Large intestine (tissue), 3 donors: ENCODE measurements around the gene GLB1L. TPM values are rescaled to one million over a fixed set of nuclear protein-coding genes. Genes with fewer than 3 reads are reported as not detected.

Experiments used
- DNase-seq, 2 donors: peaks; one replicate each; pipeline versions ENCODE4 v3.0.0 to v3.0.0-alpha.2; 2013
- H3K27ac ChIP-seq: one replicate; pipeline ENCODE4 v1.5.1; 2013; ENCODE audit warnings: low read length
- H3K27me3 ChIP-seq: 2 replicates; pipeline ENCODE4 v1.6.1; 2013; ENCODE audit warnings: low read length; ENCODE audit not compliant: control insufficient read depth, insufficient read depth
- H3K36me3 ChIP-seq: 2 replicates; pipeline ENCODE4 v1.6.1; 2013; ENCODE audit warnings: low read length; ENCODE audit not compliant: control insufficient read depth, insufficient read depth
- H3K4me1 ChIP-seq: one replicate; pipeline ENCODE4 v1.6.1; 2013; ENCODE audit warnings: low read length; ENCODE audit not compliant: control insufficient read depth, insufficient read depth
- H3K4me3 ChIP-seq: one replicate; pipeline ENCODE4 v1.5.1; 2013; ENCODE audit warnings: low read length
- H3K9me3 ChIP-seq: one replicate; pipeline ENCODE4 v1.6.1; 2013; ENCODE audit warnings: mild to moderate bottlenecking, low read depth, low read length, moderate library complexity; ENCODE audit not compliant: control insufficient read depth
- WGBS: methylation state at CpG from one replicate; pipeline ENCODE4 v1.1.5; 2013; ENCODE audit warnings: low lambda C conversion rate; ENCODE audit not compliant: insufficient coverage; 5-methylcytosine and 5-hydroxymethylcytosine counted together
- polyA plus RNA-seq: library from polyadenylated mRNA; unstranded; fragments of 120-200 nt; gene quantifications from one replicate; pipeline ENCODE4 v1.2.1, GENCODE V29; 2013

Gene GLB1L
- polyA plus RNA-seq, 1 donor = 20.9 TPM

DNA sequence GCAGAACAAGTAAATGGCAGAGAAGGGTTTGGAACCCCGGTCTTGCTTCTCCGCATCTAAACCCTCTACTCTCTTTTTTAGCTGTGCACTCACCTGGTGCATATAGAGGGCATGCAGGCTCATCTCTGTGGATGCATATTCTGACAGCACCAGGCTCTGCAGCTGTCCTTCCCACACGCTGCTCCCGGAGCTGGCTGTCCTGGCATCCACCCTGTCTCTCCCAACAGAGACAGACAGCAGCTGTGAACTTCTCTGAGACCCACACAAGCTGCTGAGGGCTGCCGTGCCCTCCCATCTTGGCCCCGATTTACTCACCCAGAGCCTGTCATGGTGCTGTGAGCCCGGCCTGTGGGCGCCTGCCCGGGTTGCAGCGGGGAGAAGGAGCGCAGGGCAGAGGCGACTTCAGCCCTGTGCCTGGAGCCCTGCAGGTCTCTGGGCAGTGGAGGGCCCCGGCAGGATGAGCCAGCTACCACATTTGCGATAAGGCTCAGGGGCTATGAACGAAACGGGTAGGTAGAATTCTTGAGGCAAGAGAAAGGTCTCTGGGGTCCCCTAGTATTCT is 23.2 kb downstream of the GLB1L start:
- DNase-seq = no peak
- WGBS = no CpG with 5 or more reads among the region's 16 CpGs
- Histone ChIP-seq H3K9me3 (no peaks in the 10 kb centered on the region), H3K36me3 (peaks cover 64% of the 10 kb centered on the region), H3K27me3 (no peaks in the 10 kb centered on the region), H3K4me1 (peaks cover 16% of the 10 kb centered on the region), H3K27ac (no peak overlapping the region), H3K4me3 (no peak overlapping the region)

DNA sequence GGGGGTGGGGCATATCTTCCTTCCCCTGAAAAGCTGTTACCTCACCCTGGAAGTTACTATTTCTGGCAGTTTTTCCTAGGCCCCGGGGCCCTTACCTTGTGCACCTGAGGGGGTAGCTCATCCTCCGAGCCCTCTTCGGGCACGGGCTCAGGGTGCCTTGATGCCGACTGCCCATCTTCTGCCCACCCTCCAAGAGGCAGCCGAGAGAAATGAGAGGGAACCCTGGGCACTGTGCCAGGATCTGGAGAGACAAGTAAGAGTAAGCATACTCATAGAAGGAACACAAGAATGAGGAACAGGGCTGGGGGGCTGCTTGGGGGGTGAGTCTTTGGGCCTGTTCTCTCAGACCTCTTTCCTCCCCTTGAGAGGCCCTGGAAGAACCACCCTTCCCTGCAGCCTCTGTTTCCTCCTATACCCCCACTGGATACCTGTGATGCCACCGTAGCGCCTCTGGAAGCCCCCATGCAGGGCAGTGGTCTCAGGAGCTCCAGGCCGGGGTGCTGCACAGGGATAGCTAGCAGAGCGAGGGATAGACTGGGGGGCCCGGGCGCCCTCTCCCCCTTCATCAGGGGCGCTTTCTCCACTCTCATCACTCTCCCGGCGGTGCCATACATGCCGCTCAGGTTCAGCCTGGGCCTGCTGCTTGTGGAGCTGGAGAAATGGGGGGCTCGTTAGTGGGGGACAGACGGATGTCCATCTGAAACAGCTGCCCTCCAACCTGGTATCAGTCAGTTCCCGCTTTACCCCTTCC is 24.4 kb downstream of the GLB1L start:
- DNase-seq = no peak
- Histone ChIP-seq H3K4me1 (peaks cover 16% of the 10 kb centered on the region), H3K9me3 (no peaks in the 10 kb centered on the region), H3K27me3 (no peaks in the 10 kb centered on the region), H3K4me3 (no peak overlapping the region), H3K27ac (no peak overlapping the region), H3K36me3 (peaks cover 65% of the 10 kb centered on the region)
- WGBS = no CpG with 5 or more reads among the region's 19 CpGs

DNA sequence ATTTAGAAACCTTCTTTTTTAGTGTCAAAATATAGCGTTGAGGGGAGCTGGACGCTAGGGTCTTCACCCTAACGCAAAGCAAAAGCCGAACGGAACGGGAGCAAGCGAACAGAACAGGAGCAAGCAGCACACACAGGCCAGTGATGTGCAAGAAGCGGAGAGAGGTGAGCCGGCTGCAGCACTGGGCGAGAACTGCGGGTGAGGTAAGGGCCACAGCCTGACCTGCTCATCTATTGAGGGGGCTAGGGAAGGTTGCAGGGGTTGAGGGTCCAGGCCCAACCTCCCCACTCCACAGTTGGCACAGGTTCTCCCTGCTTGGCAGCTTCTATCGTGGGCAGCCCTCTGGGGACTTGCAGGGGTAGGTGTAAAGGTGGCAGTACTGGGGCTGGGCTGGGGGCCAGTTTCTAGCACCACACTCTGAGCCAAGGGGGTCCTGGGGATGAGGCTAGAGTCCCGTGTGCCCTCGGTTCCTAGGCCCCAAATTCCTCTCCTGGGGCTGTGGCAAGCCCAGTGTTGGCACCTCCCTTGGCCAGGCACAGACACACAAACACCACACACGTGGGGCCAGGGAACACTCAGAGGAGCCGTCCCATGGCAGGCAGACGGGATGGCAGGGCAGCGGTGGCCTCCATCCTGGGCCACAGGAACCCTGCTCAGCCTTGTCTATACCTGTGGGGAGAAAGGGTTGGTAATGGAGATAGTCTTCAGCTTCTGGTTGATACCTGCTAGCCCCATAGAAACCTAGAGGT is 25.3 kb downstream of the GLB1L start:
- Histone ChIP-seq H3K27me3 (no peaks in the 10 kb centered on the region), H3K4me1 (peaks cover 16% of the 10 kb centered on the region), H3K4me3 (no peak overlapping the region), H3K9me3 (no peaks in the 10 kb centered on the region), H3K36me3 (peaks cover 61% of the 10 kb centered on the region), H3K27ac (no peak overlapping the region)
- no CpG with 5 or more reads among the region's 18 CpGs for WGBS
- DNase-seq = no peak

DNA sequence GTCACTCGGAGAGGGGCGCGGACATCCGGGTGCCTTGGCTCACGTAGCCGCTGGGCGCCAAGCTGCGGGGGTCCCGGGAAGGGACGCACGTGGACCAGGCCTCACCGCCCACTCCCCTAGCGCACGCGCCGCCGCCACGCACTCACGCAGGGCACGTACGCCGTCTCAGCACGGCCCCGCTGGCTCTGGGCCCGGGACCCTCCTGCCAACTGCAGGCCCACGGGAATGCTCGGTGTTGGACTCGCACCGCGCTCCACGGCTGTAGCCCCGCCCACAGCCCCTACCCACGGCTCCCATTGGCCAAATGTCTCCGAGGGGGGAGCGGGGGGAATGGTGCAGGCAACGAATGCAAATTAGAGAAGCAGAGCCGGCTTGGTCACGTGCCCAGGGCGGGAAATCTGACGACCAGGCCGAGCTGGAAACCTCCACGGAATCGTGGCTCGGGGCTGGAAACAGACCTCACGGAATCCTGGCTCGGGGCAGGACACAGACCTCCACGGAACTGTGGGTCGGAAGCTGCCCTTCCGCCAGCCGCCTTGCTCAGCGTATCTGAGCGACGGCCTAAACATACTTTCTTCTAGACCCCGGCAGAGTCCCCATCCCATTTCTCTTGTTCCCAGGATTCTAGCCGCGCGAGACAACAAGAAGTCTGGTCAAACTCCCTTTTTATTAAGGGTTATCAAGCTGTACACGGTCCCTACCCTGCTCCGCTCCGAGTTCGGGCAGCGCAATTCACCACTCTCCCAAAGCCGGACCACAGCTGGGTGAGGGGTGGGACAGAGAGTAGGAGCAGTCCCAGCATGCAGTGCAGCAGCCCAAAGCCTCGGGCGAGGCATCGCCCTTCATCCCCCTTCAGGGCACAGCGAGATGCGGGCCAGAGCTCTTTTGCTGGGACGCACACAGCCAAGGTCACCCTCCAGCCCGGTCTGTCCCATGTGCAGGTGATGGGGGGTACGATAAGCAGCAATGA is 26.2 kb downstream of the GLB1L start, which contains the start of gene ABCB6:
ABCB6 (minus strand) TSS at position 227 of the 970 bp plus-strand sequence. CDS start 285 bp downstream, outside the sequence.
- peak within 1 kb of the TSS; percentile 52 for H3K4me3 ChIP-seq
- peaks cover 16% of the 10 kb centered on the region for H3K4me1 ChIP-seq
- no CpG with 5 or more reads among the region's 71 CpGs for WGBS
- peak within 1 kb of the TSS; percentile 88 for H3K27ac ChIP-seq
- H3K9me3 ChIP-seq = no peaks in the 10 kb centered on the region
- H3K36me3 ChIP-seq = peaks cover 61% of the 10 kb centered on the region
- peak; percentile 91 to 93 for DNase-seq
- H3K27me3 ChIP-seq = no peaks in the 10 kb centered on the region

DNA sequence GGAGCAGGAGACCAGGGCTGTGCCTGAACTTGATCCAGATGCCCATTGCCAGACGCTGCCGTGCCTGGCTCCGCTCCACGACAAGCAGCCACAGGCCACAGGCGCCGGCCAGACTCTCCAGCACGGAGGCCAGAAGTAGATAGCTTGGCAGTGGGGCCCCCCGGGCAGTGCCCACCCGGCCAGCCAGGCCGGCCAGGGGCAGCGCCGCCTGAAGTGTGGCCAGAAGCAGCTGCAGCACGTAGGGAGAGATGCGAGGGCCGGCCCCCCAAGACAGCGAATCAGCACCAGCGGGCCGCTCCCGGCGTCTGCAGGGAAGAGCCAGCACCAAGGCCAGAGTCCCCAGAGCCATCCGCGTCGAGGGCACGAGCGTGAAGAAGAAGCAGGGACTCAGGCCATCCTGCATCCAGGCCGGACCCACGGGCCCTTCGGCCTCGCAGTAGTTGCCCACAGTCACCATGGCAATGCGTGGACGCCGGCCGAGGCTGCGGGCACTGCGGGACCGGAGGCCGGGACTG is 27.0 kb downstream of the GLB1L start:
- peak; percentile 51 to 72 for DNase-seq
- no CpG with 5 or more reads among the region's 37 CpGs for WGBS
- Histone ChIP-seq H3K4me1 (peaks cover 16% of the 10 kb centered on the region), H3K36me3 (peaks cover 61% of the 10 kb centered on the region), H3K27me3 (no peaks in the 10 kb centered on the region), H3K4me3 (peak overlapping the region; percentile 52), H3K9me3 (no peaks in the 10 kb centered on the region), H3K27ac (peak overlapping the region; percentile 88)

DNA sequence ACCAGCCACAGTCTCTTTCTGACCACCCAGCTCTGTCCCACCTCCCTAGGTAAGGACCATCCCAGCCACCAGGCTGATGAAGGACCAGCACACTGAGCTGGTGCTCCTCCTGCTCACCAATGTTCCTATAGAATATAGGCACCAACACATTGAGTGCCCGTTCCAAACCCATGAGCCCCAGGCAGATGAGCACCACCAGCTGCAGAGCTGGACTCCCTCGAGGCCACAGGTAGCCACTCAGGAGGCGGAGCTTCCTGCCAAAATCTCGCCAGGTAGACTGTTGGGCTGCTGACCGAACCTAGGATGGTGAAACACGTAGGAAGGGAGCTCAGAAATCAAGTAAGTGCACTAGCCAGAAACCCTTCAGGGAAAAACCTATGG is 28.7 kb downstream of the GLB1L start:
- H3K27me3 ChIP-seq = no peaks in the 10 kb centered on the region
- no peak for DNase-seq
- H3K27ac ChIP-seq = no peak overlapping the region
- no peak overlapping the region for H3K4me3 ChIP-seq
- WGBS = no CpG with 5 or more reads among the region's 6 CpGs
- H3K9me3 ChIP-seq = no peaks in the 10 kb centered on the region
- H3K4me1 ChIP-seq = peaks cover 16% of the 10 kb centered on the region
- peaks cover 59% of the 10 kb centered on the region for H3K36me3 ChIP-seq

DNA sequence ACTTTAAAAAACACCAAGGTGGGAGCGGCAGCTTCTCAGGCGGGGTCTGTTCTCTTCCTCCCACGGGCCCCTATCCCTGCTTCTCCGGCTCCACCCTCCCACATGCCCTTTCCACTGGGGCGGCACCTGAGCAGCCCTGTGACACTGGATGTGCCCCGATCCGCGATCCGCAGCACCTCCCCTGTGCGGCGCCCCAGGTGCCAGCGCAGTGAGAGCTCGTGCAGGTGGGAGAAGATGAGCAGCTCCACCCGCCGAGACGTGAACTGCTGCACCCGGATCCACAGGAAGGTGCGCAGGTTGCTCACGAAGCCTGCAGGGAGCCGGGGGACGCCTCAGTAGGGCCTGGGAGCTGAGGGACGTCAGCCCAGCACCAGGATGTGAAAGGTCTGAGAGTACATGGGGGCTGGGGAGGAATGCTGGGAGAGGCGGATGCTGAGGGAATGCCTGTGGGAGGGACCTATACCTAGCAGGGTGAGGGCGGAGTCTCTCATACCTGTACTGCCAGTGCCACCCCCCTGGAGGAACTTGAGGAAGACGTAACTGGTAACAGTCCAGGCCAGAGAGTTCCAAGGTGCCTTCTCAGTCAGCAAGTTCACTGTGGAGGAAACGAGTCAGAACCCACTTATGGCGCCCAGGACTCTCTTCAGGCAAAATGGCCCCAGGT is 29.2 kb downstream of the GLB1L start:
- no peak for DNase-seq
- no peak overlapping the region for H3K4me3 ChIP-seq

DNA sequence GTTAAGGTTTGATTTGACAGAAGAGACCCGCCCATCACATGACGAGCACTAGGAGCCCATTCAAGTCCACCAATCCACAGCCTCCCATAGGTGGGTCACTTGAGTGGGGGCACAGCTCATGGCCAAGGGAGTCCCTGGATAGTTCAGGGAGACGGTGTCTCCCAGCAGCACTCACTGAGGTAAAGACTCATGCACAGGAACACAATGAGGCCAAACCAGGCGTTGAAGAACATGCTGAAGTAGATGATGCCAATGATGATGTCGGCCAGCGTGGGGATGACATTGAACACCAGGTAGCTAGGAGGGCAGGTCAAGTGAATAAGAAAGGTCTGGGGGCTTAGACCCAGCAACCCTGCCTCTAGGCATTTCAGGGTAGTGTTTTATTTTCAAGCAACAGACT is 30.5 kb downstream of the GLB1L start:
- Histone ChIP-seq H3K36me3 (peaks cover 59% of the 10 kb centered on the region), H3K9me3 (no peaks in the 10 kb centered on the region), H3K4me3 (no peak overlapping the region), H3K4me1 (peaks cover 15% of the 10 kb centered on the region), H3K27me3 (no peaks in the 10 kb centered on the region), H3K27ac (no peak overlapping the region)
- WGBS = no CpG with 5 or more reads among the region's 6 CpGs
- no peak for DNase-seq

More for the DNA sequence above, 29.2 kb downstream of the GLB1L start:
- Histone ChIP-seq H3K27me3 (no peaks in the 10 kb centered on the region), H3K36me3 (peaks cover 58% of the 10 kb centered on the region), H3K4me1 (peaks cover 16% of the 10 kb centered on the region), H3K27ac (no peak overlapping the region), H3K9me3 (no peaks in the 10 kb centered on the region)
- no CpG with 5 or more reads among the region's 27 CpGs for WGBS

DNA sequence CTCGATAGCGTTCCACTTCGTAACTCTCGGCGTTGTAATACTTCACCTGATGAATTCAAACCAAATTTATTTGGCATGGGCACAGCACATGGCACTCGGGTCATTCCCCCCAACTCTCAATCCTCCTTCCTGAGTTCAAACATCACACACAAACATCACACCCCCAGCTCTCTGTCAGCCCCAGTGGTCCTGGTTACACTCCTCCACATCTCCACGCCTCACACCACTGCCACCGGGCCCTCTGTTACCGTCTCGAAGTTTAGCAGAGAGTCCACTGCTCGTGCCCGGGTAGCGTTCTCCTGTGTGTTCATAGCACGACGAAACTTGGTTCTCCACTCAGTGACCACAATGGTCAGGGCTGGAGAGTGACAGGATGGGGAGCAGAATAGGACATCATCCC is 31.1 kb downstream of the GLB1L start:
- Histone ChIP-seq H3K4me3 (no peak overlapping the region), H3K27me3 (no peaks in the 10 kb centered on the region), H3K9me3 (no peaks in the 10 kb centered on the region), H3K36me3 (peaks cover 63% of the 10 kb centered on the region), H3K27ac (no peak overlapping the region), H3K4me1 (peaks cover 8% of the 10 kb centered on the region)
- no peak for DNase-seq
- WGBS = no CpG with 5 or more reads among the region's 15 CpGs
